Keratinocyte (primary cell): ENCODE results near the gene ZBTB38.

Experiments
- CTCF ChIP-seq, 3 experiments: IDR thresholded peaks in 1 of 3; conservative IDR thresholded peaks in 1 of 3; optimal IDR thresholded peaks in 1 of 3; 2 replicates in 2 of 3; 3 replicates in 1 of 3; pipeline versions ENCODE3 to v1.5.1; 2011; ENCODE audit warnings: low read length in 3 of 3, mild to moderate bottlenecking in 3 of 3, moderate library complexity in 2 of 3, control low read depth in 1 of 3, inconsistent platforms in 1 of 3; ENCODE audit not compliant: insufficient read depth in 2 of 3; ENCODE audit errors: extremely low read depth in 1 of 3
- EZH2 ChIP-seq: IDR thresholded peaks from one replicate; pipeline ENCODE4 v1.6.1; 2012; ENCODE audit warnings: inconsistent platforms, mild to moderate bottlenecking, low read length, moderate library complexity

DNA sequence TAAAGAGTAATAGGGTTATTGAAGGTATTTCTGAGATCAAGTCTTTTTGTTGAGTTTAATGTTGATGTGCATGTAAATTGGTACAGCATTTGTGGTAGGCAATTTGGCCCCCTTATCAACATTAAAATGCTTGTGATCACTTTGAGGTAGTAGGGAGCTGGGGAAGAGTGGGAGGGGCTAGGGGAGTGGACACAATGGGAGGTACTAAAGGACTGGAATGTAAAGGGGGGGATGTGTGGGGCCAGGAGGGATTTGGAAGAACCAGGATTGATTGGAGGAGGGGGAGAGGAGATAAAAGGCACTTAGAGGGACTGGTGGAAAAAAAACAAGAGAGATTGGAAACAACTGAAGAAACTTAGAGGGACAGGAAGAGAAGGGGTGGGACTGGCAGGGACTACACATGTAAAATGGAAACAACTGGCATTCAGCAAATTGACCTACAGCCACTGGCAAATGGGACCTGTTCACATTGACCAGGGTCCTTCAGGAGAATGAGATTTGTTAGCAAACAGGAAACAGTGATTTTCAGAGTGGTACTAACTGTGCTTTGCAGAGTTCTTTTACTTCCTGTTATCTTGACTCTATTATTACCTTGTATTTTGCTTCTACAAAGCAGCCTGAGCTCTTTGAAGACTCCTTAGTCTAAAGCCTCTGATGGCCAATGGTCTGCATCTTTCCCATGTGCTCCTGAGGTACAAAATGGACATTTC is 47.8 kb upstream of the ZBTB38 start:
- no peak for TF ChIP-seq CTCF (optimal IDR thresholded peaks at IDR 0.05 in 1 of 3, IDR thresholded peaks at IDR 0.05 in 1 of 3, conservative IDR thresholded peaks at IDR 0.05 in 1 of 3; ENCODE audit: extremely low read depth in 1 of 3, insufficient read depth in 2 of 3, low read length in 3 of 3)
- no peak for TF ChIP-seq EZH2
